A673 (cell line): ENCODE results near the gene LMTK2. TPM values are rescaled to one million over a fixed set of nuclear protein-coding genes. Genes with fewer than 3 reads are reported as not detected.

Source experiments
- BruUV-seq: library from RNA; stranded (reverse); fragments of 400-500 nt; replicated peaks from 2 replicates; lab custom pipeline; 2021; lab: Mats Ljungman, UMichigan
- CTCF ChIA-PET: fragments of 300-600 bp; sonication (Branson Sonifier 250); formaldehyde crosslinking; loops from one replicate; lab custom pipeline; 2022; ENCODE audit warnings: antibody characterized with exemption; lab: Charles Lee
- POLR2A ChIA-PET: fragments of 300-600 bp; sonication (Branson Sonifier 250); formaldehyde crosslinking; loops from one replicate; lab custom pipeline; 2022; ENCODE audit warnings: antibody characterized with exemption; ENCODE audit not compliant: low non-redundant PET; lab: Charles Lee
- DNase-seq: peaks from one replicate; pipeline ENCODE4 v3.0.0-alpha.2; 2015; ENCODE audit warnings: low spot score
- H3K27ac ChIP-seq: fragments of 200-600 bp; sonication (generic); 2 replicates; pipeline ENCODE4 v1.5.1; 2016; ENCODE audit warnings: mixed run types, low read depth, mild to moderate bottlenecking, mixed read lengths, antibody characterized with exemption, low read length; ENCODE audit not compliant: poor library complexity, severe bottlenecking
- H3K27me3 ChIP-seq: fragments of 200-600 bp; sonication (generic); replicated peaks from 2 replicates; pipeline ENCODE4 v1.6.1; 2017; ENCODE audit warnings: mixed run types, low read depth, mild to moderate bottlenecking, mixed read lengths, antibody characterized with exemption, low read length; ENCODE audit not compliant: insufficient read depth, poor library complexity
- H3K36me3 ChIP-seq: fragments of 200-600 bp; sonication (generic); 2 replicates; pipeline ENCODE4 v1.6.1; 2016; ENCODE audit warnings: mixed run types, mild to moderate bottlenecking, mixed read lengths, antibody characterized with exemption, low read length; ENCODE audit not compliant: insufficient read depth, poor library complexity, severe bottlenecking
- H3K4me1 ChIP-seq: fragments of 200-600 bp; sonication (generic); 2 replicates; pipeline ENCODE4 v1.6.1; 2017; ENCODE audit warnings: mixed run types, mild to moderate bottlenecking, mixed read lengths, antibody characterized with exemption, low read length; ENCODE audit not compliant: insufficient read depth, poor library complexity, severe bottlenecking
- H3K4me3 ChIP-seq: fragments of 200-600 bp; sonication (generic); 2 replicates; pipeline ENCODE4 v1.5.1; 2016; ENCODE audit warnings: low read depth, mixed run types, mild to moderate bottlenecking, mixed read lengths, low read length; ENCODE audit not compliant: poor library complexity, severe bottlenecking
- H3K9me3 ChIP-seq: fragments of 200-600 bp; sonication (generic); 2 replicates; pipeline ENCODE4 v1.6.1; 2016; ENCODE audit warnings: mixed run types, low read depth, mild to moderate bottlenecking, mixed read lengths, antibody characterized with exemption, low read length; ENCODE audit not compliant: poor library complexity, severe bottlenecking
- EZH2 ChIP-seq: fragments of 200-600 bp; sonication (generic); IDR thresholded peaks from 2 replicates; pipeline ENCODE4 v1.6.1; 2017; ENCODE audit warnings: borderline replicate concordance, low read depth, mild to moderate bottlenecking, mixed read lengths, antibody characterized with exemption, low read length; ENCODE audit not compliant: poor library complexity, severe bottlenecking
- intact Hi-C: fragments of 100-400 bp; cut with micrococcal nuclease; formaldehyde crosslinking; loops from one replicate; pipeline ENCODE4 v1.10.0; 2022; ENCODE audit not compliant: unreplicated experiment
- total RNA-seq: library from RNA; stranded (reverse); gene quantifications from 2 replicates; pipeline ENCODE4 v1.2.3, GENCODE V29; 2021
- TF ChIP-seq, protein P1 (sequence below): fragments of 300-800, 200-600 bp; sonication (generic); conservative IDR thresholded peaks from 2 replicates; pipeline ENCODE4 v1.5.1; 2017; ENCODE audit warnings: low read depth, mild to moderate bottlenecking, antibody characterized with exemption, low read length, moderate library complexity, mixed read lengths

Gene LMTK2
- total RNA-seq, 1 experiment from 2014 or later: 20.6 TPM

GRCh38 chr7:98136423-98136822 lies 29.8 kb downstream of the LMTK2 start:
- no peak for DNase-seq
- ChIA-PET CTCF (no interaction called here), POLR2A (no interaction called here)
- no TSS peak for BruUV-seq
- Histone ChIP-seq H3K36me3 (peaks cover 2% of the 10 kb centered on the region), H3K4me3 (no peak overlapping the region), H3K4me1 (peaks cover 12% of the 10 kb centered on the region), H3K27me3 (no peaks in the 10 kb centered on the region), H3K27ac (no peak overlapping the region), H3K9me3 (no peaks in the 10 kb centered on the region)
- no peak for TF ChIP-seq EZH2
- TF ChIP-seq, protein P1, sequence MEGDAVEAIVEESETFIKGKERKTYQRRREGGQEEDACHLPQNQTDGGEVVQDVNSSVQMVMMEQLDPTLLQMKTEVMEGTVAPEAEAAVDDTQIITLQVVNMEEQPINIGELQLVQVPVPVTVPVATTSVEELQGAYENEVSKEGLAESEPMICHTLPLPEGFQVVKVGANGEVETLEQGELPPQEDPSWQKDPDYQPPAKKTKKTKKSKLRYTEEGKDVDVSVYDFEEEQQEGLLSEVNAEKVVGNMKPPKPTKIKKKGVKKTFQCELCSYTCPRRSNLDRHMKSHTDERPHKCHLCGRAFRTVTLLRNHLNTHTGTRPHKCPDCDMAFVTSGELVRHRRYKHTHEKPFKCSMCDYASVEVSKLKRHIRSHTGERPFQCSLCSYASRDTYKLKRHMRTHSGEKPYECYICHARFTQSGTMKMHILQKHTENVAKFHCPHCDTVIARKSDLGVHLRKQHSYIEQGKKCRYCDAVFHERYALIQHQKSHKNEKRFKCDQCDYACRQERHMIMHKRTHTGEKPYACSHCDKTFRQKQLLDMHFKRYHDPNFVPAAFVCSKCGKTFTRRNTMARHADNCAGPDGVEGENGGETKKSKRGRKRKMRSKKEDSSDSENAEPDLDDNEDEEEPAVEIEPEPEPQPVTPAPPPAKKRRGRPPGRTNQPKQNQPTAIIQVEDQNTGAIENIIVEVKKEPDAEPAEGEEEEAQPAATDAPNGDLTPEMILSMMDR: no peak
- intact Hi-C loops: no loop called here

GRCh38 chr7:98137134-98137825 lies 30.6 kb downstream of the LMTK2 start:
- no peak for TF ChIP-seq EZH2
- TF ChIP-seq, protein P1: no peak; the same call in 1 of the 2 replicates
- no TSS peak for BruUV-seq
- Histone ChIP-seq H3K27ac (no peak overlapping the region), H3K9me3 (no peaks in the 10 kb centered on the region), H3K4me3 (no peak overlapping the region), H3K27me3 (no peaks in the 10 kb centered on the region), H3K36me3 (peaks cover 6% of the 10 kb centered on the region), H3K4me1 (peaks cover 3% of the 10 kb centered on the region)
- DNase-seq: no peak
- intact Hi-C loops: no loop called here
- ChIA-PET CTCF (no interaction called here), POLR2A (no interaction called here)

DNA sequence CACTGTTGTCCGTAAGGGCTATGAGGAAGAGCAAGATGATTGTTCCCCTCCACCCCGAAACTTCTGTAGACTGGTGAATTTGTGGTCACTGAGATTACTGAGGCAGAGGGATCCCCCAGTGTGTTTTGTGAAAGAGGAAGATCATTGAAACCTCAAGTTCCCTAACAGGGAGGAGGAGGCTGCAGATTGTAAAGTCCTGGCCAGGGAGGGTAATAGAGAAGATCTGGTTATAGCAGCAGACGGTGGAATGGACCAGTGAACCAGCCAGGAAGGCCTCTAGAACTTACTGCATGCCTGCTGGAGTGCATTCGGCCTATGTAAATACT lies 31.1 kb downstream of the LMTK2 start:
- H3K9me3 ChIP-seq: no peaks in the 10 kb centered on the region
- H3K36me3 ChIP-seq: peaks cover 10% of the 10 kb centered on the region
- POLR2A ChIA-PET: no interaction called here
- H3K27me3 ChIP-seq: no peaks in the 10 kb centered on the region
- no peak overlapping the region for H3K27ac ChIP-seq
- CTCF ChIA-PET: no interaction called here
- TF ChIP-seq, protein P1: no peak
- no peak for TF ChIP-seq EZH2
- no peak overlapping the region for H3K4me3 ChIP-seq
- intact Hi-C loops: no loop called here
- no peaks in the 10 kb centered on the region for H3K4me1 ChIP-seq
- DNase-seq: no peak
- BruUV-seq: no TSS peak
